SK-N-SH (cell line): Measurements from ENCODE around the gene DROSHA. TPM values are rescaled to one million over a fixed set of nuclear protein-coding genes. Genes with fewer than 3 reads are reported as not detected.
"Not testable (repeated sequence)": the region's sequence is repeated elsewhere in the genome, so short reads cannot be mapped to it uniquely, and the experiment has no call there.

Experiments
- CTCF ChIA-PET: fragments of 300-600, 350-600 bp; formaldehyde crosslinking; extraction: SDS; loops from one replicate; lab custom pipeline; 2021; lab: Yijun Ruan, JAX
- POLR2A ChIA-PET: fragments of 350-600 bp; sonication (Branson Sonifier 250); formaldehyde crosslinking; extraction: SDS; loops from one replicate; lab custom pipeline; 2020; ENCODE audit warnings: antibody characterized with exemption, inconsistent platforms; lab: Yijun Ruan, JAX
- DNase-seq: peaks from one replicate; pipeline ENCODE4 v3.0.0; 2012
- H2AFZ ChIP-seq: fragments of 200-600 bp; sonication (generic); 2 replicates; pipeline ENCODE4 v1.8.1; 2016; ENCODE audit warnings: antibody characterized with exemption, mild to moderate bottlenecking, low read depth
- H3F3A ChIP-seq: fragments of 200-600 bp; sonication (generic); replicated peaks from 2 replicates; pipeline ENCODE3; 2016; ENCODE audit warnings: antibody characterized with exemption, mild to moderate bottlenecking; ENCODE audit not compliant: insufficient read depth
- H3K27ac ChIP-seq, 2 experiments: fragments of 200-500 bp in 1 of 2; fragments of 200-600 bp in 1 of 2; sonication (Bioruptor generic) in 1 of 2; sonication (generic), shearing (Covaris generic) in 1 of 2; 2 replicates each; pipeline versions ENCODE4 v1.5.1 to v1.6.1; 2014 to 2016; ENCODE audit warnings: low read depth in 2 of 2, inconsistent platforms in 1 of 2, low read length in 1 of 2, mild to moderate bottlenecking in 1 of 2, mixed read lengths in 1 of 2
- H3K27me3 ChIP-seq: fragments of 200-600 bp; sonication (generic), shearing (Covaris generic); 2 replicates; pipeline ENCODE4 v1.6.1; 2016; ENCODE audit warnings: mixed run types; ENCODE audit not compliant: insufficient read depth
- H3K36me3 ChIP-seq, 2 experiments: fragments of 200-500 bp in 1 of 2; fragments of 200-600 bp in 1 of 2; sonication (Bioruptor generic) in 1 of 2; sonication (generic) in 1 of 2; replicated peaks in 1 of 2; 2 replicates each; pipeline versions ENCODE3 to v1.5.1; 2014 to 2016; ENCODE audit warnings: low read length in 1 of 2, mild to moderate bottlenecking in 1 of 2; ENCODE audit not compliant: insufficient read depth in 2 of 2, control insufficient read depth in 1 of 2
- H3K4me1 ChIP-seq, 2 experiments: fragments of 200-500 bp in 1 of 2; fragments of 200-600 bp in 1 of 2; sonication (Bioruptor generic) in 1 of 2; sonication (generic), shearing (Covaris generic) in 1 of 2; 2 replicates each; pipeline versions ENCODE4 v1.5.1 to v1.6.1; 2014 to 2016; ENCODE audit warnings: low read depth in 1 of 2, low read length in 1 of 2, mixed run types in 1 of 2; ENCODE audit not compliant: insufficient read depth in 2 of 2, control insufficient read depth in 1 of 2
- H3K4me2 ChIP-seq: fragments of 200-600 bp; sonication (generic), shearing (Covaris generic); 2 replicates; pipeline ENCODE4 v1.6.1; 2017; ENCODE audit warnings: mixed run types
- H3K4me3 ChIP-seq, 2 experiments: fragments of 200-500 bp in 1 of 2; fragments of 200-600 bp in 1 of 2; sonication (Bioruptor generic) in 1 of 2; sonication (generic), shearing (Covaris generic) in 1 of 2; 2 replicates each; pipeline versions ENCODE4 v1.5.1 to v1.8.1; 2014 to 2016; ENCODE audit warnings: low read depth in 2 of 2, inconsistent platforms in 1 of 2, low read length in 1 of 2, mild to moderate bottlenecking in 1 of 2, mixed read lengths in 1 of 2, moderate library complexity in 1 of 2
- H3K79me2 ChIP-seq: fragments of 200-600 bp; sonication (generic); 2 replicates; pipeline ENCODE4 v1.8.1; 2017; ENCODE audit warnings: mild to moderate bottlenecking; ENCODE audit not compliant: insufficient read depth
- H3K9ac ChIP-seq: fragments of 200-600 bp; sonication (generic); 2 replicates; pipeline ENCODE4 v1.6.1; 2017; ENCODE audit warnings: mixed run types
- H3K9me2 ChIP-seq: fragments of 200-600 bp; sonication (generic); 2 replicates; pipeline ENCODE4 v1.6.1; 2017; ENCODE audit warnings: mixed run types
- H3K9me3 ChIP-seq: fragments of 200-600 bp; sonication (generic); 2 replicates; pipeline ENCODE4 v1.6.1; 2017; ENCODE audit warnings: mixed run types, mild to moderate bottlenecking, moderate library complexity
- H4K20me1 ChIP-seq: fragments of 200-600 bp; sonication (generic); 2 replicates; pipeline ENCODE4 v1.6.1; 2017; ENCODE audit warnings: mild to moderate bottlenecking, mixed run types; ENCODE audit not compliant: insufficient read depth
- CHD2 ChIP-seq: fragments of 150-350 bp; IDR thresholded peaks from 2 replicates; pipeline ENCODE4 v1.6.1; 2018; ENCODE audit warnings: low read length; ENCODE audit not compliant: partially characterized antibody
- FOSL2 ChIP-seq: IDR thresholded peaks from 2 replicates; pipeline ENCODE4 v1.4.0; 2012; ENCODE audit warnings: low read depth, mild to moderate bottlenecking, moderate library complexity, borderline replicate concordance
- FOXJ3 ChIP-seq: sonication (generic); formaldehyde crosslinking; IDR thresholded peaks from 2 replicates; pipeline ENCODE4 v1.5.1; 2020; ENCODE audit warnings: mild to moderate bottlenecking, missing genetic modification reagents
- FOXM1 ChIP-seq: IDR thresholded peaks from 2 replicates; pipeline ENCODE4 v1.4.0; 2012; ENCODE audit warnings: low read depth, mild to moderate bottlenecking
- GABPA ChIP-seq: IDR thresholded peaks from 2 replicates; pipeline ENCODE4 v1.4.0; 2012; ENCODE audit warnings: low read depth, mild to moderate bottlenecking
- JUND ChIP-seq: IDR thresholded peaks from 2 replicates; pipeline ENCODE4 v1.4.0; 2012
- MXI1 ChIP-seq: IDR thresholded peaks from 2 replicates; pipeline ENCODE4 v1.6.1; 2012; ENCODE audit warnings: mild to moderate bottlenecking, low read depth, low read length, improper control_type of control experiment
- NFIC ChIP-seq: IDR thresholded peaks from 2 replicates; pipeline ENCODE4 v1.4.0; 2012; ENCODE audit warnings: borderline replicate concordance
- RAD21 ChIP-seq: IDR thresholded peaks from 2 replicates; pipeline ENCODE4 v1.6.1; 2012; ENCODE audit warnings: mild to moderate bottlenecking, low read length
- RCOR1 ChIP-seq: fragments of 150-350 bp; IDR thresholded peaks from 2 replicates; pipeline ENCODE4 v1.6.1; 2017; ENCODE audit warnings: antibody characterized with exemption, low read length
- RFX5 ChIP-seq: IDR thresholded peaks from 2 replicates; pipeline ENCODE4 v1.6.1; 2012; ENCODE audit warnings: mild to moderate bottlenecking, improper control_type of control experiment, low read length
- RXRA ChIP-seq: IDR thresholded peaks from 2 replicates; pipeline ENCODE4 v1.4.0; 2012; ENCODE audit warnings: low read depth, mild to moderate bottlenecking, borderline replicate concordance
- SIN3A ChIP-seq: IDR thresholded peaks from 2 replicates; pipeline ENCODE4 v1.6.1; 2012; ENCODE audit warnings: low read depth, mild to moderate bottlenecking, low read length, moderate library complexity, borderline replicate concordance
- TCF12 ChIP-seq: IDR thresholded peaks from 2 replicates; pipeline ENCODE4 v1.4.0; 2012
- TEAD4 ChIP-seq: IDR thresholded peaks from 2 replicates; pipeline ENCODE4 v1.4.0; 2012; ENCODE audit warnings: mild to moderate bottlenecking, borderline replicate concordance; ENCODE audit not compliant: insufficient read depth
- YY1 ChIP-seq: IDR thresholded peaks from 2 replicates; pipeline ENCODE4 v1.4.0; 2012; ENCODE audit warnings: low read depth, mild to moderate bottlenecking
- WGBS: methylation state at CpG from one replicate; pipeline ENCODE4 v1.1.6; 2017; ENCODE audit warnings: low lambda C conversion rate; 5-methylcytosine and 5-hydroxymethylcytosine counted together
- polyA plus RNA-seq, 3 experiments: library from polyadenylated mRNA; depleted of rRNA; stranded (reverse); fragments of >200 nt; gene quantifications; 2 replicates each; pipeline ENCODE4 v1.2.3, GENCODE V29; 2012
- TF ChIP-seq, protein P1 (sequence below): fragments of 150-350 bp; IDR thresholded peaks from 2 replicates; pipeline ENCODE4 v1.6.1; 2017; ENCODE audit warnings: antibody characterized with exemption, low read length, low read depth, borderline replicate concordance
- TF ChIP-seq, protein P2 (sequence below): IDR thresholded peaks from 2 replicates; pipeline ENCODE4 v1.6.1; 2012; ENCODE audit warnings: mild to moderate bottlenecking, low read depth, low read length, moderate library complexity
- TF ChIP-seq, protein P3 (sequence below): IDR thresholded peaks from 2 replicates; pipeline ENCODE4; 2012
- TF ChIP-seq, protein P4 (sequence below): IDR thresholded peaks from 2 replicates; pipeline ENCODE4 v1.4.0; 2012; ENCODE audit warnings: low read depth, borderline replicate concordance

Gene DROSHA
- polyA plus RNA-seq, 1 of the 3 experiments (the other 2 are of a cell fraction), result 49.3 TPM

DNA sequence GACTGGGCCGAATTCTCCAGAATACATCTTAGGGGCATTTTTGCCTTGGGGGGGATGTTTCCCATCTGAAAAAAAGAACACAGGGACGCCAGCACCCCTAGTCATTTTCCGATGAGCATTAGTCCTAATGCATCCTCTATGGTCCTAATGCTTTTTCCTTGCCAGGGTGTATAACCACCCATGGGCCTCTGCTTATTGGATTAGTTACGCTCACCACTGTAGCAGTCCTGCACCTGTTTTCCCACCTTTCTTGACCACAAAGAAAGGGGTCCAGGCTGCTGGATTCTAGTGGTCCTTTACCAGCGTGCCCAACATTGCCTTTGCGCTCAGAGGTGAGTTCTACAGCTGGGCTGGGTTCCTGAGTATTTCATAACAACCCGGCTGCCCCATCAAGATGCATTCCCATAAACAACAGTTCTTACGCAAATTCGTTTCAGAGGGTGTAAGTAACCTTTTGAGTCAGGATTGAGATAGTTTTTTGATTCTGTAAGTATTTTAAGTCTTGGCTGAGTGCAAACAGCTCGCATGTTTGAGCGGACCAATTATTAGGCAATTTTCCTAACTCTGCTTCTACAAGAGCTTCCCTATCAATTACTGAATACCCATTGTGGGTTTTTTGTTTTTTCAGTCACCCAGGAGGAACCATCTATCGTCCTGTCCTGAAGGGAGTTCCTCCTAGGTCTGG is 135.1 kb downstream of the DROSHA start:
- Histone ChIP-seq H3K4me2 (no peak overlapping the region), H3K9me3 (no peaks in the 10 kb centered on the region), H3F3A (no peaks in the 10 kb centered on the region), H3K36me3 (peaks cover 16 to 18% of the 10 kb centered on the region in 2 experiments), H3K79me2 (no peaks in the 10 kb centered on the region), H4K20me1 (no peaks in the 10 kb centered on the region), H3K9me2 (no peaks in the 10 kb centered on the region), H3K4me1 (no peaks in the 10 kb centered on the region), H3K4me3 (no peak overlapping the region), H3K9ac (no peak overlapping the region), H3K27me3 (no peaks in the 10 kb centered on the region), H2AFZ (no peak overlapping the region), H3K27ac (no peak overlapping the region)
- no peak for DNase-seq
- WGBS, result 94% methylated on average over 11 of the region's 12 CpGs
- POLR2A ChIA-PET, result no interaction called here
- TF ChIP-seq, protein P1, sequence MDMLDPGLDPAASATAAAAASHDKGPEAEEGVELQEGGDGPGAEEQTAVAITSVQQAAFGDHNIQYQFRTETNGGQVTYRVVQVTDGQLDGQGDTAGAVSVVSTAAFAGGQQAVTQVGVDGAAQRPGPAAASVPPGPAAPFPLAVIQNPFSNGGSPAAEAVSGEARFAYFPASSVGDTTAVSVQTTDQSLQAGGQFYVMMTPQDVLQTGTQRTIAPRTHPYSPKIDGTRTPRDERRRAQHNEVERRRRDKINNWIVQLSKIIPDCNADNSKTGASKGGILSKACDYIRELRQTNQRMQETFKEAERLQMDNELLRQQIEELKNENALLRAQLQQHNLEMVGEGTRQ, result no peak
- TF ChIP-seq GABPA, result no peak
- no peak for TF ChIP-seq RAD21
- no peak for TF ChIP-seq CHD2
- TF ChIP-seq, protein P2, sequence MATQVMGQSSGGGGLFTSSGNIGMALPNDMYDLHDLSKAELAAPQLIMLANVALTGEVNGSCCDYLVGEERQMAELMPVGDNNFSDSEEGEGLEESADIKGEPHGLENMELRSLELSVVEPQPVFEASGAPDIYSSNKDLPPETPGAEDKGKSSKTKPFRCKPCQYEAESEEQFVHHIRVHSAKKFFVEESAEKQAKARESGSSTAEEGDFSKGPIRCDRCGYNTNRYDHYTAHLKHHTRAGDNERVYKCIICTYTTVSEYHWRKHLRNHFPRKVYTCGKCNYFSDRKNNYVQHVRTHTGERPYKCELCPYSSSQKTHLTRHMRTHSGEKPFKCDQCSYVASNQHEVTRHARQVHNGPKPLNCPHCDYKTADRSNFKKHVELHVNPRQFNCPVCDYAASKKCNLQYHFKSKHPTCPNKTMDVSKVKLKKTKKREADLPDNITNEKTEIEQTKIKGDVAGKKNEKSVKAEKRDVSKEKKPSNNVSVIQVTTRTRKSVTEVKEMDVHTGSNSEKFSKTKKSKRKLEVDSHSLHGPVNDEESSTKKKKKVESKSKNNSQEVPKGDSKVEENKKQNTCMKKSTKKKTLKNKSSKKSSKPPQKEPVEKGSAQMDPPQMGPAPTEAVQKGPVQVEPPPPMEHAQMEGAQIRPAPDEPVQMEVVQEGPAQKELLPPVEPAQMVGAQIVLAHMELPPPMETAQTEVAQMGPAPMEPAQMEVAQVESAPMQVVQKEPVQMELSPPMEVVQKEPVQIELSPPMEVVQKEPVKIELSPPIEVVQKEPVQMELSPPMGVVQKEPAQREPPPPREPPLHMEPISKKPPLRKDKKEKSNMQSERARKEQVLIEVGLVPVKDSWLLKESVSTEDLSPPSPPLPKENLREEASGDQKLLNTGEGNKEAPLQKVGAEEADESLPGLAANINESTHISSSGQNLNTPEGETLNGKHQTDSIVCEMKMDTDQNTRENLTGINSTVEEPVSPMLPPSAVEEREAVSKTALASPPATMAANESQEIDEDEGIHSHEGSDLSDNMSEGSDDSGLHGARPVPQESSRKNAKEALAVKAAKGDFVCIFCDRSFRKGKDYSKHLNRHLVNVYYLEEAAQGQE, result no peak
- no peak for TF ChIP-seq RCOR1
- no peak for TF ChIP-seq FOSL2
- TF ChIP-seq, protein P3, sequence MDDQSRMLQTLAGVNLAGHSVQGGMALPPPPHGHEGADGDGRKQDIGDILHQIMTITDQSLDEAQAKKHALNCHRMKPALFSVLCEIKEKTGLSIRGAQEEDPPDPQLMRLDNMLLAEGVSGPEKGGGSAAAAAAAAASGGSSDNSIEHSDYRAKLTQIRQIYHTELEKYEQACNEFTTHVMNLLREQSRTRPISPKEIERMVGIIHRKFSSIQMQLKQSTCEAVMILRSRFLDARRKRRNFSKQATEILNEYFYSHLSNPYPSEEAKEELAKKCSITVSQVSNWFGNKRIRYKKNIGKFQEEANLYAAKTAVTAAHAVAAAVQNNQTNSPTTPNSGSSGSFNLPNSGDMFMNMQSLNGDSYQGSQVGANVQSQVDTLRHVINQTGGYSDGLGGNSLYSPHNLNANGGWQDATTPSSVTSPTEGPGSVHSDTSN, result no peak
- TF ChIP-seq TEAD4, result no peak
- no peak for TF ChIP-seq TCF12
- TF ChIP-seq MXI1, result no peak
- TF ChIP-seq RFX5, result no peak
- TF ChIP-seq JUND, result no peak
- TF ChIP-seq FOXM1, result no peak
- no peak for TF ChIP-seq NFIC
- TF ChIP-seq FOXJ3, result no peak
- TF ChIP-seq YY1, result no peak
- no peak for TF ChIP-seq SIN3A
- no peak for TF ChIP-seq RXRA
- TF ChIP-seq, protein P4, sequence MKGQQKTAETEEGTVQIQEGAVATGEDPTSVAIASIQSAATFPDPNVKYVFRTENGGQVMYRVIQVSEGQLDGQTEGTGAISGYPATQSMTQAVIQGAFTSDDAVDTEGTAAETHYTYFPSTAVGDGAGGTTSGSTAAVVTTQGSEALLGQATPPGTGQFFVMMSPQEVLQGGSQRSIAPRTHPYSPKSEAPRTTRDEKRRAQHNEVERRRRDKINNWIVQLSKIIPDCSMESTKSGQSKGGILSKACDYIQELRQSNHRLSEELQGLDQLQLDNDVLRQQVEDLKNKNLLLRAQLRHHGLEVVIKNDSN, result no peak
- CTCF ChIA-PET, result no interaction called here

DNA sequence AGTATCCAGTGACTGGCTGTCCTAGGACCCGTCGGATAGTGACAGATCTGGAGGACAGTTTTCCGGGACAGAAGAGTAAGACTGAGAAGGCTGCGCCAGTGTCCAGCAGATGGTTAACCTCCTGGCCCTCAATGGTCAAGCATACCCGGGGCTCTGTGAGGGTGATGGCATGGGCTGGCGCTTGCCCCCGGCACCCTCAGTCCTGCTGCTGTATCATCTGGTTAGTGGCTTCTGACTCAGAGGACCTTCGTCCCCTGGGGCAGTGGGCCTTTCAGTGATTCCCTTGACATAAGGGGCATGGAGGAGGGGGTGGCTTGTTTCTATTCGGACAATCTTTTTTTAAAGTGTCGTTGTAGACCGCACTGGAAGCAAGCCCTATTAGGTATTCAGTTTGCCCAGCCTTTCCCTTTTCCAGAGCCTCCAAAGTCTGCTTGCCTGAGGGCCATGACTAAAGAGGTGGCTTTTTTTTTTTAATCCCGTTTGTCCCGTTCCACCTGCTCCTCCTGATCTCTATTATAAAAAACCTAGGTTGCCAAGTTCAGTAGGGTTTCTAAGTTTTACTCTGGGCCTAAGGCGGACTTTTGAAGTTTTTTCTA is 136.3 kb downstream of the DROSHA start:
- H3K9me3 ChIP-seq, H3K9ac ChIP-seq, H3K4me2 ChIP-seq, H3K27ac ChIP-seq, H3K36me3 ChIP-seq, H3K4me3 ChIP-seq, H4K20me1 ChIP-seq, H3F3A ChIP-seq, H3K79me2 ChIP-seq, CTCF ChIA-PET, H3K4me1 ChIP-seq, POLR2A ChIA-PET, H2AFZ ChIP-seq, H3K9me2 ChIP-seq, H3K27me3 ChIP-seq, DNase-seq: not testable (repeated sequence)
- WGBS, result 86% methylated on average over 13 of the region's 14 CpGs
